GM19395 (cell line): ENCODE results near the gene MLEC.

ENCODE experiments used
- ATAC-seq: cut with Tn5 transposase; IDR thresholded peaks from one replicate; pipeline ENCODE4 v1.9.1; 2021; ENCODE audit warnings: mild to moderate bottlenecking, moderate library complexity; ENCODE audit not compliant: unreplicated experiment

Gene MLEC

DNA sequence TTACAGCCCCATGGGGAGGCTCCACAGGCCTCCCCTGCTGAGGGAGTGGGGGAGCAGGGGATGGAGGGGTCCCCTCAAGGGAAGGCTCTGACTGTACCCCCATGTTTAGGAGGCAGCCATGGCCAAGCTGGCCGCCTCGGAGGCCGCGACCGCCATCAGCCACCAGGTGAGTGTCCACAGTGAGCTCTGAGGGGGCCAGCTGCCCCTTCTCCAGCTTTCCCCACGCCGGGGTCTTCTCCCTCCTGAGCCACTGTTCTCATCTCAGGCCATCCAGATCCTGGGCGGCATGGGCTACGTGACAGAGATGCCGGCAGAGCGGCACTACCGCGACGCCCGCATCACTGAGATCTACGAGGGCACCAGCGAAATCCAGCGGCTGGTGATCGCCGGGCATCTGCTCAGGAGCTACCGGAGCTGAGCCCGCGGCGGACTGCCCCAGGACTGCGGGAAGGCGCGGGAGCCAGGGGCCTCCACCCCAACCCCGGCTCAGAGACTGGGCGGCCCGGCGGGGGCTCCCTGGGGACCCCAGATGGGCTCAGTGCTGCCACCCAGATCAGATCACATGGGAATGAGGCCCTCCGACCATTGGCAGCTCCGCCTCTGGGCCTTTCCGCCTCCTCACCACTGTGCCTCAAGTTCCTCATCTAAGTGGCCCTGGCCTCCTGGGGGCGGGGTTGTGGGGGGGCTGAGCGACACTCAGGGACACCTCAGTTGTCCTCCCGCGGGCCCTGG lies 52.2 kb downstream of the MLEC start:
- no peak for ATAC-seq

DNA sequence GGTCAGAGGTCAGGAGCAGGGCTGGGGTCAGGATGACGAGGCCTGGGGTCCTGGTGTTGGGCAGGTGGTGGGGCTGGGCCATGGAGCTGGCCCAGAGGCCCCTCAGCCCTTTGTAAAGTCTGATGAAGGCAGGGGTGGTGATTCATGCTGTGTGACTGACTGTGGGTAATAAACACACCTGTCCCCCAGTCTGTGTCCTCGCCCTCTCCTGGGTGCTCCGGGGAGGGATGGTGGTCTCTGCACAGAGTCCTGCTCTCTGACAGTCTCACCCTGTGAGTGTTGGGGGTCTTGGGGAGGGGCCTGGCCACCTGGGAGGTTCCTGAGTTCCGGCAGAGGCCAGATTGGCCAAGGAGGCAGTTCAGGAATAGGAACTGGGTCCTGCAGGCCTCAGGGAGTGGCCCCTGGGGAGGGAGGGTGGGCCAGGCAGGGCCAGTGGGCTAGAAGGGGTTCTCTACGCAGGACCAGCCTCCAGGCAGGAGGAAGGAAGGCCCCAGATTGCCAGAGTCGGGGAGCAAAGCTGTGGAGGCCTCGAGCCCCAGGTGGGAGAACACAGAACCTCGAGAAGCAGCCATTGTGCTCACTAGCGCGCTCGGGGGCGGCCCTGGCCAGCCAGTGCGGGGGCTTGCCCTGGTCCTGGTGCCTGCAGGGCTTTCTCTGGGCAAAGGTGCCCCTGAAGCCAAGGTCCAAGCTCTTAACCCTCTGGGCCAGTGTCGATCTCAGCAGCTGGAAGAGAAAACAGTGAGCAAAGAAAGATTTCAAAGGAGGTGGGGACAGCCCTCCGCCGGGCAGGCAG lies 53.1 kb downstream of the MLEC start:
- ATAC-seq = no peak

GRCh38 chr12:120740871-120741270 lies 53.9 kb downstream of the MLEC start:
- ATAC-seq = no peak

DNA sequence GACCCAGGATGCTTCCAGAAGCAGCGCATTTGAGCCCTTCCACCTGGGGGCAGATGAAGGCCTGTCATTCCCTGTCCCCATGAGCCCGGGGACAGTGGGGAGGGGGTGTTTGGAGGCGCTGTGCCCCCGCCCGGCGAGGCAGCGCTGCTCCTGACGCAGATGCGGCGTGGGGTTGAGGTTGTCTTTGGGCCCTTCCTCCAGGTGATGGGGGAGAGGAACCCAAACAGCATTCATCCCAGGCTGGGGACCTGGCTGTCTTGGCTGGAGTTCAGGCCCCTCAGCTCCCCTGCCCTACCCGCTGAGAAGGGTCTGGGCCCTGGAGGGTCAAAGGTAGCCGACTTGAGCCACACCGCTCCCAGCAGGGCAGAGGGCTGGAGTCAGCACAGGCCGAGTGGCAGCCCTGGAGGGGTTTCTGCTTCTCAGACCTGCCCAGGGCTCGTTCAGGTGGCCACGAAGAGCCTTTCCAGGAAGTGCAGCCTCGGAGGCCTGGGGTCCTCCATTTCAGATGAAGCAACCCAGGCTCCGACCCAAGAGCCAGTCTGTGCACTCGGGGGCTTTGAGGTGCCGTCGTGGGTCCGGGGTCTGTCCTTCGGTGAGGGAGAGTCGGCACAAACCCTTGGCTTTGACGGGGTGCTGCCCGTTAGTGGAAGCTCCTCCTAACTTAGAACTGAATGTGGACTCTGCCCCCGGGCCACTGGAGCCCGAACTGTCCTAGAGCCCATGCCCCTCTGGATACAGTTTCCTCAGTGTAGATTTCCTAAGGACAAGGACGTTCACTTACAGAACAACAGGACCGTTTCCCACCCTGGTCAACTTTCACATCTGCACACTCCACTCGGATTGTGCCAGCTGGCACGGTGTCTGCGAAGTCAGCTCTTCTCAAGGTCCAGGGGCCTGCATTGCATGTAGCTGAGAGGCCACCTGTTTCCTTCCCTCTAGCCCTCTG lies 54.8 kb downstream of the MLEC start:
- ATAC-seq = no peak

GRCh38 chr12:120744922-120745493 lies 58.1 kb downstream of the MLEC start:
- no peak for ATAC-seq

GRCh38 chr12:120748242-120748641 lies 61.3 kb downstream of the MLEC start:
- no peak for ATAC-seq

DNA sequence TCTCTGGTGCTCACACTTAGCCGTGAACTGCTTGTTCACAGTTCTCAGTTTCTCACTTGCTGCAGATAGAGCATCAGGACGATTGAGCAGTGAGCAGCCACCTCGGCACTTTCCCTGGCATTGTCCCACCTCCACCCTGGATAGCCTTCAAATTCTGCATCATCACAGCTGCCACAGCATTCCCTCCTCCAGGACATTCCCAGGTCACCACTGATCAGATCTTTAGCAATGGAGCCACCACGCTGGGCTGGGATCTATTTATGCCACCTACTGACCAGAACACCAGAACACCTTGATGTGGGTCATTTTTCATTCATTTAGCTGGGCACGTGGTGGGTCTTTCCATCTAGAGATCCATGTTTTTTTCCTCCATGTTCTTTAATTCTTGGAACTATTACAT lies 62.3 kb downstream of the MLEC start:
- ATAC-seq = no peak

- no peak for ATAC-seq
Observed at GRCh38 chr12:120750806-120751205, 63.9 kb downstream of the MLEC start.

DNA sequence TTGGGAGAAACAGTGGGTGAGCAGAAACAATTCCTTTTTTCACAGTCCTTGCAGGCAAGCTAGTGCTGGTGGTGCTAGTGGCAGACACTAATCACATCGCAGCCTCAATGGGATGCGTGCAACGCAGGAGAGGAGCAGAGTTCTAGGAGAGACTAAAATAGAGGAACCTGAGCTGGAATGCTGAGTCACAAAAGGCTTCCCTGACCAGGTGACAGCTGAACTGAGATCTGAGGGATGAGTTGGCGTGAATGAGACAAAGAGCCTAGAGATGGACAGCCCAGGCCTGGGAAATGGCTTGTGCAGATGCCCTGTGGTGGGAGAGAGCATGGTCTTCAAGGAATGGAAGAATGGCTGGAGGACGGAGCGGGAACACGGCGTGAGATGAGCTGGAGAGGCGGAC lies 64.4 kb downstream of the MLEC start:
- no peak for ATAC-seq
